Right atrium auricular region (tissue), 2 donors: ENCODE data around the gene RAB38. TPM values are rescaled to one million over a fixed set of nuclear protein-coding genes. Genes with fewer than 3 reads are reported as not detected.

Experiments used
- DNase-seq: peaks from one replicate; pipeline ENCODE4 v3.0.0-alpha.2; 2019; ENCODE audit warnings: low spot score
- H3K27ac ChIP-seq, 2 donors: fragments of 200-600 bp; sonication (generic); 1 replicate in 1 of 2; 2 replicates in 1 of 2; pipeline ENCODE4 v1.5.1; 2016 to 2019
- H3K27me3 ChIP-seq, 2 donors: fragments of 200-600 bp; sonication (generic); one replicate each; pipeline versions ENCODE4 v1.5.1 to v1.6.0; 2017 to 2019
- H3K36me3 ChIP-seq: fragments of 200-600 bp; sonication (generic); one replicate; pipeline ENCODE4 v1.5.1; 2016
- H3K4me1 ChIP-seq, 2 donors: fragments of 200-600 bp; sonication (generic); one replicate each; pipeline versions ENCODE4 v1.5.1 to v1.6.0; 2017 to 2019
- H3K4me3 ChIP-seq, 2 donors: fragments of 200-600 bp; sonication (generic); 1 replicate in 1 of 2; 2 replicates in 1 of 2; pipeline ENCODE4 v1.5.1; 2017 to 2019; ENCODE audit warnings: mild to moderate bottlenecking in 1 of 2, moderate library complexity in 1 of 2
- H3K9me3 ChIP-seq, 2 donors: fragments of 200-600 bp; sonication (generic); one replicate each; pipeline ENCODE4 v1.5.1; 2019
- total RNA-seq, 2 donors: library from RNA; depleted of rRNA; stranded (reverse); fragments of >200 nt; gene quantifications; one replicate each; pipeline ENCODE4 v1.1.0, GENCODE V29; 2016
- TF ChIP-seq, protein P1 (sequence below), 2 donors: fragments of 200-600 bp; sonication (generic); IDR thresholded peaks; one replicate each; pipeline ENCODE4 v1.5.1; 2019; ENCODE audit warnings: antibody characterized with exemption in 2 of 2

RAB38 gene
- total RNA-seq, 2 donors from 2014 or later: 1.4 to 1.6 TPM

GRCh38 chr11:88114486-88115045 is 60.7 kb downstream of the RAB38 start:
- Histone ChIP-seq H3K36me3 (no peaks in the 10 kb centered on the region), H3K27me3 (no peaks in the 10 kb centered on the region), H3K4me1 (no peaks in the 10 kb centered on the region), H3K27ac (no peak overlapping the region), H3K4me3 (no peak overlapping the region), H3K9me3 (no peaks in the 10 kb centered on the region)
- TF ChIP-seq, protein P1, sequence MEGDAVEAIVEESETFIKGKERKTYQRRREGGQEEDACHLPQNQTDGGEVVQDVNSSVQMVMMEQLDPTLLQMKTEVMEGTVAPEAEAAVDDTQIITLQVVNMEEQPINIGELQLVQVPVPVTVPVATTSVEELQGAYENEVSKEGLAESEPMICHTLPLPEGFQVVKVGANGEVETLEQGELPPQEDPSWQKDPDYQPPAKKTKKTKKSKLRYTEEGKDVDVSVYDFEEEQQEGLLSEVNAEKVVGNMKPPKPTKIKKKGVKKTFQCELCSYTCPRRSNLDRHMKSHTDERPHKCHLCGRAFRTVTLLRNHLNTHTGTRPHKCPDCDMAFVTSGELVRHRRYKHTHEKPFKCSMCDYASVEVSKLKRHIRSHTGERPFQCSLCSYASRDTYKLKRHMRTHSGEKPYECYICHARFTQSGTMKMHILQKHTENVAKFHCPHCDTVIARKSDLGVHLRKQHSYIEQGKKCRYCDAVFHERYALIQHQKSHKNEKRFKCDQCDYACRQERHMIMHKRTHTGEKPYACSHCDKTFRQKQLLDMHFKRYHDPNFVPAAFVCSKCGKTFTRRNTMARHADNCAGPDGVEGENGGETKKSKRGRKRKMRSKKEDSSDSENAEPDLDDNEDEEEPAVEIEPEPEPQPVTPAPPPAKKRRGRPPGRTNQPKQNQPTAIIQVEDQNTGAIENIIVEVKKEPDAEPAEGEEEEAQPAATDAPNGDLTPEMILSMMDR (IDR thresholded peaks at IDR 0.05): no peak
- no peak for DNase-seq

DNA sequence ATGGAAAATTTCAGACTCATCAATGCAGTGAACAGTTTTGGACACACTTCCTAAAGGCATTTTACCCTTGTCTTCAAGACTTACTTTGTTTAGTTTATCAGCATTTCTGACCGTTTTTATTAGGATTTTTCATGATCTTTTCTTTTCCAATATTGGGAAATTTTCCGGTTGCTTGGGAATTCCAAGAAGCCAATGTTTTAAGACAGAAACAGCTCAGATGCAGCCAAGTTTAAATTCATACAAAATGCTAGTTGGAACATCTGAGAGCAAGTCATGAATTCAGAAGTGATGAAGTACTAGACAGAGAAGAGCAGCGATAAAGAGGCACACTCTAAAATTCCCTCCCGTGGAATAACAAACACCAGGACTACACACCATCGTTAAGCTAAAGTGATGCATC is 68.6 kb downstream of the RAB38 start:
- TF ChIP-seq, protein P1 (IDR thresholded peaks at IDR 0.05): no peak
- H3K9me3 ChIP-seq: peaks cover 0 to 8% of the 10 kb centered on the region in 2 donors
- H3K4me1 ChIP-seq: no peaks in the 10 kb centered on the region
- no peak for DNase-seq
- H3K27ac ChIP-seq: no peak overlapping the region
- H3K27me3 ChIP-seq: no peaks in the 10 kb centered on the region
- H3K36me3 ChIP-seq: no peaks in the 10 kb centered on the region
- no peak overlapping the region for H3K4me3 ChIP-seq

DNA sequence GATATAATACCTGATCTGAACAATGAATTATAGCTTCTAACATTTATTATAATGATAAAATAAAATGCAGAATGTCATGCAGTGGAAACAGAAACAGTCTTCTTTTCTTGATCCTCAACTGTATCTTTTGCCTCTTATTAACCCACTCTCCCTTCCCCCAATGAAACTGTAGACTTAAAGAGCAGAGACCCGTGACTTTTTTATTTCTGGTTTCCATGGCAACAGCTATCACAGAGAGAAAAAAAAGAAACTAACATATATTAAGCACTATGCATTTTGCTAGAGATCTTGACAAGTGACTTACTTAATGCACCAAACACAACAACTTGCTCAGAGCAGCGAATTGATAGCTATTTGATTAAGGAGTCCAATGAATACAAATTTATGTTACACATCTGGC is 69.3 kb downstream of the RAB38 start:
- no peak overlapping the region for H3K27ac ChIP-seq
- TF ChIP-seq, protein P1 (IDR thresholded peaks at IDR 0.05): no peak
- no peak overlapping the region for H3K4me3 ChIP-seq
- H3K4me1 ChIP-seq: no peaks in the 10 kb centered on the region
- H3K9me3 ChIP-seq: peaks cover 0 to 8% of the 10 kb centered on the region in 2 donors
- no peak for DNase-seq
- no peaks in the 10 kb centered on the region for H3K27me3 ChIP-seq
- no peaks in the 10 kb centered on the region for H3K36me3 ChIP-seq

DNA sequence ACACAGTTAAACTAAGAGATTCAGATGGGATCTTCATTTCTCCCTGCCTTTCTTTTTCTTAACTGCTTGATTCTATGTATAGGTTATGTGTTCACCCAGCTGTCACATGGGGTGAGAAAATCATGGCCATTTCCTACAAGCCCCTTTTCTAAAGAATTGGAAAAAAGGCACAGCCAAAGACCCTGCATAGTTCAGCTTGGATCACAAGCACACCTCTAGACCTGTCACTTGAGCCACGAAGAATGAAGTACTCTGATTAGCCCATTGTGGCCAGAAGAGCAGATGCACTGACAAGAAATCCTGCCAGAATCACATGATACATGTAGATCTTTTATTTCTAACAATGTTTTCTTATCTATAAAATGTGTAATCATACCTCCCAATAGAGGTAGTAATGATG is 69.7 kb downstream of the RAB38 start:
- no peaks in the 10 kb centered on the region for H3K36me3 ChIP-seq
- H3K9me3 ChIP-seq: peaks cover 0 to 8% of the 10 kb centered on the region in 2 donors
- no peak overlapping the region for H3K4me3 ChIP-seq
- no peaks in the 10 kb centered on the region for H3K27me3 ChIP-seq
- no peak for DNase-seq
- H3K27ac ChIP-seq: no peak overlapping the region
- no peaks in the 10 kb centered on the region for H3K4me1 ChIP-seq
- TF ChIP-seq, protein P1 (IDR thresholded peaks at IDR 0.05): no peak

DNA sequence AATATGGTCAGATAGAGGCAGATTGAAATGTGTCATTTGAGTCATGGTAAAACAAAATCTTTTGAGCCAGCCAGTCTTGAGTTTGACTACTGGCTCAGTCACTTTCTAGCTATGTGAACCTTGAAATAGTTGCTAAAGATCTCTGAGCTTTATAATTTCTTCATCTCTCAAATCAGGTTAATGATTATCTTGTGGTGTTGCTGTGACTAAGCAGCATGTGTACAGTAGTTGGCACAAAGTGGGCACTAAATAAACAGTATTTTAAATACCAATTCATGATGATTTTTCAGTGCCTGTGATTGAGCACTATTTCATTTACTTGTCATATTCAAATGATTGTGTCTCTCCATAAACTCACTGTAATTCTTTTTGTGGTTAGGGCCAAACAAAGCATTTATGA is 70.8 kb downstream of the RAB38 start:
- Histone ChIP-seq H3K27ac (no peak overlapping the region), H3K4me3 (no peak overlapping the region), H3K4me1 (no peaks in the 10 kb centered on the region), H3K27me3 (no peaks in the 10 kb centered on the region), H3K9me3 (peaks cover 0 to 8% of the 10 kb centered on the region in 2 donors), H3K36me3 (no peaks in the 10 kb centered on the region)
- DNase-seq: no peak
- TF ChIP-seq, protein P1 (IDR thresholded peaks at IDR 0.05): no peak
